Measurements from ENCODE around the gene AMDHD2. TPM values are rescaled to one million over a fixed set of nuclear protein-coding genes. Genes with fewer than 3 reads are reported as not detected.
"Not testable (repeated sequence)": the region's sequence is repeated elsewhere in the genome, so short reads cannot be mapped to it uniquely, and the experiment has no call there.

AMDHD2 gene
- total RNA-seq, 4 donors from 2014 or later = 30.2 to 115 (median 52.4) TPM

GRCh38 chr16:2577044-2577443, 56.9 kb downstream of the AMDHD2 start:
- intact Hi-C loops (cut with DNase I; ENCODE audit: low total_unique reads); H3K27ac ChIP-seq; H3K36me3 ChIP-seq; DNase-seq; H3K9me3 ChIP-seq; H3K27me3 ChIP-seq; H3K4me1 ChIP-seq; H3K4me3 ChIP-seq: not testable (repeated sequence)
- WGBS, 2 donors (ENCODE audit: low coverage in 1 of 2) = 100% methylated on average over 1 of the region's 26 CpGs; no CpG with 5 or more reads in 1 of the 2 donors
- in situ Hi-C loops (cut with MboI; ENCODE audit: low pct_ligation_motif_present in 1 of 4, low pct_unique_long_range_greater_than_20kb in 1 of 4, low sequenced_read_pairs in 3 of 4) = loop anchor here in 1 of 4 donors (25.0 kb wide), 1 partner anchor 140 kb away; the partner anchor contains the start of gene CCNF

- DNase-seq; H3K27me3 ChIP-seq; H3K4me1 ChIP-seq; H3K36me3 ChIP-seq; intact Hi-C loops (cut with DNase I; ENCODE audit: low total_unique reads); H3K9me3 ChIP-seq; H3K4me3 ChIP-seq; H3K27ac ChIP-seq: not testable (repeated sequence)
- in situ Hi-C loops (cut with MboI; ENCODE audit: low pct_ligation_motif_present in 1 of 4, low pct_unique_long_range_greater_than_20kb in 1 of 4, low sequenced_read_pairs in 3 of 4) = loop anchor here in 1 of 4 donors (25.0 kb wide), 1 partner anchor 142 kb away; the partner anchor contains the start of gene CCNF
- no CpG with 5 or more reads among the region's 12 CpGs for WGBS, 2 donors (ENCODE audit: low coverage in 1 of 2)
These were observed 58.7 kb downstream of the AMDHD2 start for GRCh38 chr16:2578905-2579304.

GRCh38 chr16:2580143-2580542, 60.0 kb downstream of the AMDHD2 start:
- H3K4me3 ChIP-seq; H3K27ac ChIP-seq; H3K4me1 ChIP-seq; H3K9me3 ChIP-seq; H3K36me3 ChIP-seq; H3K27me3 ChIP-seq; DNase-seq; intact Hi-C loops (cut with DNase I; ENCODE audit: low total_unique reads): not testable (repeated sequence)
- 75% methylated on average over 6 of the region's 11 CpGs; no CpG with 5 or more reads in 1 of the 2 donors for WGBS, 2 donors (ENCODE audit: low coverage in 1 of 2)
- in situ Hi-C loops (cut with MboI; ENCODE audit: low pct_ligation_motif_present in 1 of 4, low pct_unique_long_range_greater_than_20kb in 1 of 4, low sequenced_read_pairs in 3 of 4) = loop anchor here in 1 of 4 donors (25.0 kb wide), 1 partner anchor 143 kb away; the partner anchor contains the start of gene CCNF

GRCh38 chr16:2580818-2581217, 60.6 kb downstream of the AMDHD2 start:
- no CpG with 5 or more reads among the region's 21 CpGs for WGBS, 2 donors (ENCODE audit: low coverage in 1 of 2)

More at GRCh38 chr16:2580818-2581217, 60.6 kb downstream of the AMDHD2 start:
- H3K4me3 ChIP-seq; H3K9me3 ChIP-seq; DNase-seq; H3K27ac ChIP-seq; H3K4me1 ChIP-seq; H3K36me3 ChIP-seq; intact Hi-C loops (cut with DNase I; ENCODE audit: low total_unique reads); H3K27me3 ChIP-seq: not testable (repeated sequence)
- in situ Hi-C loops (cut with MboI; ENCODE audit: low pct_ligation_motif_present in 1 of 4, low pct_unique_long_range_greater_than_20kb in 1 of 4, low sequenced_read_pairs in 3 of 4) = loop anchor here in 1 of 4 donors (25.0 kb wide), 1 partner anchor 144 kb away; the partner anchor contains the start of gene CCNF

Small RNA genes within 50 kb of the gene (small RNA-seq; reads per million reads assigned to genes)
- gene AC093525.1 (0 reads per million in 4 donors), gene MIR3178 (0 reads per million in 4 donors)

Other genes with a start within 250 kb of the AMDHD2 start
- gene ABCA3, start 179.6 kb upstream of the AMDHD2 start, total RNA-seq = 1 to 10 TPM; 3.4 to 8.6 (median 3.7) TPM
- gene CCNF, start 90.9 kb upstream of the AMDHD2 start, total RNA-seq = 10 to 100 TPM in 1 of 4 donors, 1 to 10 TPM in 2, under 1 TPM in 1; 0.75 to 24.9 (median 2.3) TPM
- 1 to 10 TPM in 2 of 4 donors, not detected in 2; 1.4 to 2.3 TPM for gene TEDC2, start 60.3 kb upstream of the AMDHD2 start, total RNA-seq
- not detected for gene NTN3, start 49.1 kb upstream of the AMDHD2 start, total RNA-seq
- gene TBC1D24, start 45.2 kb upstream of the AMDHD2 start, total RNA-seq = 10 to 100 TPM in 2 of 4 donors, 1 to 10 TPM in 2; 8.3 to 19.3 (median 11.6) TPM
- 100 to 1,000 TPM; 101 to 237 (median 135) TPM for gene ATP6V0C, start 6.4 kb upstream of the AMDHD2 start, total RNA-seq
- 1 to 10 TPM in 2 of 4 donors, not detected in 2; 1.9 to 3.1 TPM for gene CEMP1, start 11.0 kb downstream of the AMDHD2 start, total RNA-seq
- gene PDPK1, start 17.6 kb downstream of the AMDHD2 start, total RNA-seq = 10 to 100 TPM; 39.6 to 96.9 (median 69.5) TPM
- gene KCTD5, start 162.2 kb downstream of the AMDHD2 start, total RNA-seq = 100 to 1,000 TPM in 1 of 4 donors, 10 to 100 TPM in 3; 44.2 to 107 (median 60.3) TPM
- 1 to 10 TPM in 1 of 4 donors, not detected in 3; 1.3 TPM for gene PRSS27, start 199.9 kb downstream of the AMDHD2 start, total RNA-seq
- 1,000 to 10,000 TPM in 2 of 4 donors, 100 to 1,000 TPM in 2; 545 to 3,500 (median 1,361) TPM for gene SRRM2, start 232.3 kb downstream of the AMDHD2 start, total RNA-seq